ENCODE results near the gene TUBA1B. TPM values are rescaled to one million over a fixed set of nuclear protein-coding genes. Genes with fewer than 3 reads are reported as not detected.

The TUBA1B gene
- total RNA-seq, 1 donor from 2014 or later = 1,075 TPM

GRCh38 chr12:49089821-49090773 lies 41.1 kb downstream of the TUBA1B start:
- peak; percentile 56 for DNase-seq

- DNase-seq = no peak
Observed at GRCh38 chr12:49088932-49089330, 42.3 kb downstream of the TUBA1B start.

GRCh38 chr12:49088150-49088931 lies 42.9 kb downstream of the TUBA1B start:
- peak; percentile 92 for DNase-seq

GRCh38 chr12:49086116-49086515 lies 45.1 kb downstream of the TUBA1B start:
- DNase-seq = no peak

GRCh38 chr12:49084438-49084837 lies 46.8 kb downstream of the TUBA1B start:
- DNase-seq = no peak

GRCh38 chr12:49079793-49080192 lies 51.4 kb downstream of the TUBA1B start:
- DNase-seq = no peak

Other genes with a start within 250 kb of the TUBA1B start
- gene FKBP11, start 205.9 kb downstream of the TUBA1B start, total RNA-seq = 11.6 and 16.4 TPM in 2 replicates
- gene ARF3, start 173.9 kb downstream of the TUBA1B start, total RNA-seq = 46.1 and 61.5 TPM in 2 replicates
- 0.05 TPM in 1 of 2 replicates, not detected in the other for gene WNT10B, start 159.7 kb downstream of the TUBA1B start, total RNA-seq
- not detected in 2 replicates for gene WNT1, start 153.1 kb downstream of the TUBA1B start, total RNA-seq
- under 0.01 and 0.19 TPM in 2 replicates for gene DDN, start 132.0 kb downstream of the TUBA1B start, total RNA-seq
- gene PRKAG1, start 112.6 kb downstream of the TUBA1B start, total RNA-seq = 40.3 and 48.2 TPM in 2 replicates
- gene KMT2D, start 70.6 kb downstream of the TUBA1B start, total RNA-seq = 41.2 and 99.0 TPM in 2 replicates
- 1.2 and 2.0 TPM in 2 replicates for gene RHEBL1, start 61.4 kb downstream of the TUBA1B start, total RNA-seq
- gene DHH, start 36.6 kb downstream of the TUBA1B start, total RNA-seq = 1.2 and 3.7 TPM in 2 replicates
- gene LMBR1L, start 20.5 kb downstream of the TUBA1B start, total RNA-seq = 101 and 122 TPM in 2 replicates
- 642 and 821 TPM in 2 replicates for gene TUBA1A, start 57.7 kb upstream of the TUBA1B start, total RNA-seq
- gene TUBA1C, start 133.7 kb upstream of the TUBA1B start, total RNA-seq = 221 and 355 TPM in 2 replicates
- not detected in 2 replicates for gene PRPH, start 163.8 kb upstream of the TUBA1B start, total RNA-seq
- gene TROAP, start 191.9 kb upstream of the TUBA1B start, total RNA-seq = 4.3 and 14.6 TPM in 2 replicates
- gene C1QL4, start 205.8 kb upstream of the TUBA1B start, total RNA-seq = under 0.01 TPM in 1 of 2 replicates, not detected in the other
- 0.85 and 1.1 TPM in 2 replicates for gene DNAJC22, start 215.5 kb upstream of the TUBA1B start, total RNA-seq
- gene SPATS2, start 236.1 kb upstream of the TUBA1B start, total RNA-seq = 23.0 and 30.2 TPM in 2 replicates

Data from dermis blood vessel endothelial cell (primary cell).